Astrocyte (in vitro differentiated cells and primary cell): Measurements from ENCODE around the gene IMMP2L. TPM values are rescaled to one million over a fixed set of nuclear protein-coding genes. Genes with fewer than 3 reads are reported as not detected.
"Not testable (repeated sequence)": the region's sequence is repeated elsewhere in the genome, so short reads cannot be mapped to it uniquely, and the experiment has no call there.

Source experiments
- DNase-seq: peaks from one replicate; pipeline ENCODE4 v3.0.0-alpha.2; 2010; ENCODE audit warnings: low read depth
- FAIRE-seq: peaks from 2 replicates; lab custom pipeline; 2011; peaks lifted over from hg19 to GRCh38; lab: Jason Lieb, UNC
- H2AFZ ChIP-seq: 2 replicates; pipeline ENCODE4 v1.6.0; 2012; ENCODE audit warnings: low read depth, low read length, inconsistent platforms
- H3K27ac ChIP-seq: 2 replicates; pipeline ENCODE4 v1.5.1; 2011; ENCODE audit warnings: low read depth, low read length, inconsistent platforms
- H3K27me3 ChIP-seq: 2 replicates; pipeline ENCODE4 v1.6.0; 2011; ENCODE audit warnings: low read length, inconsistent platforms; ENCODE audit not compliant: insufficient read depth
- H3K36me3 ChIP-seq: 2 replicates; pipeline ENCODE4 v1.5.1; 2011; ENCODE audit warnings: low read length, inconsistent platforms; ENCODE audit not compliant: insufficient read depth
- H3K4me1 ChIP-seq: 2 replicates; pipeline ENCODE4 v1.5.1; 2011; ENCODE audit warnings: low read length, inconsistent platforms; ENCODE audit not compliant: insufficient read depth
- H3K4me2 ChIP-seq: 2 replicates; pipeline ENCODE4 v1.6.0; 2012; ENCODE audit warnings: low read length, inconsistent platforms
- H3K4me3 ChIP-seq: 2 replicates; pipeline ENCODE4 v1.5.1; 2011; ENCODE audit warnings: low read depth, mild to moderate bottlenecking, low read length, inconsistent platforms; ENCODE audit not compliant: insufficient read depth
- H3K79me2 ChIP-seq: 2 replicates; pipeline ENCODE4 v1.6.0; 2012; ENCODE audit warnings: mild to moderate bottlenecking, low read length, inconsistent platforms; ENCODE audit not compliant: insufficient read depth
- H3K9ac ChIP-seq: 2 replicates; pipeline ENCODE4 v1.6.0; 2012; ENCODE audit warnings: mild to moderate bottlenecking, low read length, inconsistent platforms
- H3K9me3 ChIP-seq: 2 replicates; pipeline ENCODE4 v1.5.1; 2012; ENCODE audit warnings: low read depth, mild to moderate bottlenecking, low read length, inconsistent platforms; ENCODE audit not compliant: insufficient read depth
- H4K20me1 ChIP-seq: 2 replicates; pipeline ENCODE4 v1.6.0; 2012; ENCODE audit warnings: low read length, inconsistent platforms; ENCODE audit not compliant: insufficient read depth
- H3K27ac Mint-ChIP-seq: one replicate; pipeline ENCODE4 v1.8.0; 2021; ENCODE audit warnings: mild to moderate bottlenecking, mixed read lengths; ENCODE audit not compliant: unreplicated experiment
- H3K27me3 Mint-ChIP-seq: one replicate; pipeline ENCODE4 v1.8.0; 2021; ENCODE audit warnings: low read depth, mixed read lengths; ENCODE audit not compliant: unreplicated experiment
- H3K36me3 Mint-ChIP-seq: one replicate; pipeline ENCODE4 v1.8.0; 2021; ENCODE audit warnings: low read depth, mixed read lengths; ENCODE audit not compliant: unreplicated experiment
- H3K4me1 Mint-ChIP-seq: one replicate; pipeline ENCODE4 v1.8.0; 2021; ENCODE audit warnings: low read depth, mixed read lengths; ENCODE audit not compliant: unreplicated experiment
- H3K4me3 Mint-ChIP-seq: one replicate; pipeline ENCODE4 v1.8.0; 2021; ENCODE audit warnings: mild to moderate bottlenecking, moderate library complexity, mixed read lengths; ENCODE audit not compliant: unreplicated experiment
- H3K9me3 Mint-ChIP-seq: one replicate; pipeline ENCODE4 v1.8.0; 2021; ENCODE audit warnings: mild to moderate bottlenecking, mixed read lengths; ENCODE audit not compliant: unreplicated experiment
- CTCF ChIP-seq: IDR thresholded peaks from 2 replicates; pipeline ENCODE4 v1.5.1; 2011; ENCODE audit warnings: low read depth, mild to moderate bottlenecking, inconsistent platforms, low read length, moderate library complexity; ENCODE audit not compliant: insufficient read depth
- EZH2 ChIP-seq: IDR thresholded peaks from 2 replicates; pipeline ENCODE4 v1.6.1; 2012; ENCODE audit warnings: mild to moderate bottlenecking, low read length, inconsistent platforms; ENCODE audit not compliant: insufficient read depth
- total RNA-seq: library from RNA; stranded (reverse); gene quantifications from 2 replicates; pipeline ENCODE4 v1.2.1, GENCODE V29; 2021

The IMMP2L gene
- total RNA-seq, 1 donor from 2014 or later, result 13.8 TPM

- H3K27me3 Mint-ChIP-seq, result no peaks in the 10 kb centered on the region
- Histone ChIP-seq H3K27me3 (no peaks in the 10 kb centered on the region), H2AFZ (no peak overlapping the region), H3K79me2 (no peaks in the 10 kb centered on the region), H3K4me2 (no peak overlapping the region), H3K9me3 (no peaks in the 10 kb centered on the region), H3K4me3 (no peak overlapping the region), H3K27ac (no peak overlapping the region), H3K4me1 (no peaks in the 10 kb centered on the region), H3K36me3 (no peaks in the 10 kb centered on the region), H3K9ac (no peak overlapping the region), H4K20me1 (no peaks in the 10 kb centered on the region)
- H3K36me3 Mint-ChIP-seq, result no peaks in the 10 kb centered on the region
- no peaks in the 10 kb centered on the region for H3K4me1 Mint-ChIP-seq
- no peak overlapping the region for H3K4me3 Mint-ChIP-seq
- DNase-seq (no peak), FAIRE-seq (no peak)
- H3K27ac Mint-ChIP-seq, result no peak overlapping the region
- H3K9me3 Mint-ChIP-seq, result no peaks in the 10 kb centered on the region
- no peak for TF ChIP-seq EZH2
- TF ChIP-seq CTCF, result no peak
Measured at GRCh38 chr7:111282626-111283025, 279.7 kb downstream of the IMMP2L start.

GRCh38 chr7:111274857-111275256 lies 287.4 kb downstream of the IMMP2L start:
- H3K27me3 Mint-ChIP-seq, result no peaks in the 10 kb centered on the region
- Histone ChIP-seq H2AFZ (no peak overlapping the region), H3K9ac (no peak overlapping the region), H3K9me3 (no peaks in the 10 kb centered on the region), H3K36me3 (no peaks in the 10 kb centered on the region), H3K4me1 (no peaks in the 10 kb centered on the region), H3K4me2 (peak overlapping the region; percentile 10), H3K79me2 (no peaks in the 10 kb centered on the region), H3K4me3 (no peak overlapping the region), H3K27me3 (no peaks in the 10 kb centered on the region), H4K20me1 (no peaks in the 10 kb centered on the region), H3K27ac (no peak overlapping the region)
- no peak overlapping the region for H3K27ac Mint-ChIP-seq
- DNase-seq (peak; percentile 37), FAIRE-seq (no peak)
- no peak for TF ChIP-seq CTCF
- no peak for TF ChIP-seq EZH2
- H3K36me3 Mint-ChIP-seq, result no peaks in the 10 kb centered on the region
- H3K9me3 Mint-ChIP-seq, result peaks cover 4% of the 10 kb centered on the region
- peaks cover 7% of the 10 kb centered on the region for H3K4me1 Mint-ChIP-seq
- no peak overlapping the region for H3K4me3 Mint-ChIP-seq

GRCh38 chr7:111272092-111272491 lies 290.2 kb downstream of the IMMP2L start:
- FAIRE-seq (no peak), DNase-seq (no peak)
- Histone ChIP-seq H3K9me3 (no peaks in the 10 kb centered on the region), H3K36me3 (no peaks in the 10 kb centered on the region), H2AFZ (no peak overlapping the region), H4K20me1 (no peaks in the 10 kb centered on the region), H3K27me3 (no peaks in the 10 kb centered on the region), H3K4me3 (no peak overlapping the region), H3K27ac (no peak overlapping the region), H3K79me2 (no peaks in the 10 kb centered on the region), H3K4me1 (no peaks in the 10 kb centered on the region), H3K4me2 (no peak overlapping the region), H3K9ac (no peak overlapping the region)
- no peak overlapping the region for H3K27ac Mint-ChIP-seq
- no peaks in the 10 kb centered on the region for H3K27me3 Mint-ChIP-seq
- H3K4me3 Mint-ChIP-seq, result no peak overlapping the region
- H3K9me3 Mint-ChIP-seq, result peaks cover 4% of the 10 kb centered on the region
- TF ChIP-seq CTCF (no peak), EZH2 (no peak)
- no peaks in the 10 kb centered on the region for H3K36me3 Mint-ChIP-seq
- peaks cover 16% of the 10 kb centered on the region for H3K4me1 Mint-ChIP-seq

- H3K36me3 ChIP-seq, H3K9me3 ChIP-seq, H3K36me3 Mint-ChIP-seq, H3K4me1 ChIP-seq, H3K9me3 Mint-ChIP-seq, H3K27ac ChIP-seq, H3K27me3 Mint-ChIP-seq, H4K20me1 ChIP-seq, H3K27me3 ChIP-seq, DNase-seq, FAIRE-seq, H2AFZ ChIP-seq, H3K79me2 ChIP-seq, H3K4me2 ChIP-seq, H3K4me3 ChIP-seq, H3K27ac Mint-ChIP-seq, H3K4me3 Mint-ChIP-seq, H3K9ac ChIP-seq: not testable (repeated sequence)
- peaks cover 25% of the 10 kb centered on the region for H3K4me1 Mint-ChIP-seq
Measured at GRCh38 chr7:111270794-111271193, 291.5 kb downstream of the IMMP2L start.
